Neural crest cell (in vitro differentiated cells): ENCODE measurements around the gene F10. TPM values are rescaled to one million over a fixed set of nuclear protein-coding genes. Genes with fewer than 3 reads are reported as not detected.

Experiments used
- DNase-seq: peaks from one replicate; pipeline ENCODE4 v3.0.0; 2021; ENCODE audit warnings: low read depth, mixed read lengths, low spot score
- H3K27ac Mint-ChIP-seq: one replicate; pipeline ENCODE4 v1.8.0; 2021; ENCODE audit warnings: mild to moderate bottlenecking, mixed read lengths; ENCODE audit not compliant: unreplicated experiment
- H3K27me3 Mint-ChIP-seq: 2 replicates; pipeline ENCODE4 v1.8.0; 2021; ENCODE audit warnings: low read depth, mild to moderate bottlenecking, mixed read lengths
- H3K36me3 Mint-ChIP-seq: 2 replicates; pipeline ENCODE4 v1.8.0; 2021; ENCODE audit warnings: low read depth, mild to moderate bottlenecking, mixed read lengths
- H3K4me1 Mint-ChIP-seq: 2 replicates; pipeline ENCODE4 v1.8.0; 2021; ENCODE audit warnings: mixed read lengths
- H3K4me3 Mint-ChIP-seq: one replicate; pipeline ENCODE4 v1.8.0; 2021; ENCODE audit warnings: mild to moderate bottlenecking, mixed read lengths
- H3K9me3 Mint-ChIP-seq: 2 replicates; pipeline ENCODE4 v1.8.0; 2021; ENCODE audit warnings: mixed read lengths
- CTCF ChIP-seq: fragments of 200-600 bp; sonication (generic); conservative IDR thresholded peaks from 2 replicates; pipeline ENCODE4 v1.5.0; 2021; ENCODE audit warnings: antibody characterized with exemption, mild to moderate bottlenecking
- total RNA-seq: library from RNA; stranded (reverse); gene quantifications from 2 replicates; pipeline ENCODE4 v1.2.1, GENCODE V29; 2021

Gene F10
- total RNA-seq, 1 donor from 2014 or later, result 0.89 TPM

- peak overlapping the region; percentile 71 for H3K27ac Mint-ChIP-seq
- peaks cover 9% of the 10 kb centered on the region for H3K4me1 Mint-ChIP-seq
- no peaks in the 10 kb centered on the region for H3K9me3 Mint-ChIP-seq
- no peaks in the 10 kb centered on the region for H3K36me3 Mint-ChIP-seq
- peaks cover 21% of the 10 kb centered on the region for H3K27me3 Mint-ChIP-seq
- no peak overlapping the region for H3K4me3 Mint-ChIP-seq
- TF ChIP-seq CTCF, result no peak
- DNase-seq, result no peak
Measured at GRCh38 chr13:113148407-113148806, 25.8 kb downstream of the F10 start.

GRCh38 chr13:113148940-113149503 lies 26.4 kb downstream of the F10 start:
- Mint-ChIP-seq H3K9me3 (no peaks in the 10 kb centered on the region), H3K4me1 (peaks cover 13% of the 10 kb centered on the region), H3K36me3 (no peaks in the 10 kb centered on the region), H3K27ac (no peak overlapping the region), H3K4me3 (no peak overlapping the region), H3K27me3 (peaks cover 25% of the 10 kb centered on the region)
- DNase-seq, result no peak
- no peak for TF ChIP-seq CTCF

DNA sequence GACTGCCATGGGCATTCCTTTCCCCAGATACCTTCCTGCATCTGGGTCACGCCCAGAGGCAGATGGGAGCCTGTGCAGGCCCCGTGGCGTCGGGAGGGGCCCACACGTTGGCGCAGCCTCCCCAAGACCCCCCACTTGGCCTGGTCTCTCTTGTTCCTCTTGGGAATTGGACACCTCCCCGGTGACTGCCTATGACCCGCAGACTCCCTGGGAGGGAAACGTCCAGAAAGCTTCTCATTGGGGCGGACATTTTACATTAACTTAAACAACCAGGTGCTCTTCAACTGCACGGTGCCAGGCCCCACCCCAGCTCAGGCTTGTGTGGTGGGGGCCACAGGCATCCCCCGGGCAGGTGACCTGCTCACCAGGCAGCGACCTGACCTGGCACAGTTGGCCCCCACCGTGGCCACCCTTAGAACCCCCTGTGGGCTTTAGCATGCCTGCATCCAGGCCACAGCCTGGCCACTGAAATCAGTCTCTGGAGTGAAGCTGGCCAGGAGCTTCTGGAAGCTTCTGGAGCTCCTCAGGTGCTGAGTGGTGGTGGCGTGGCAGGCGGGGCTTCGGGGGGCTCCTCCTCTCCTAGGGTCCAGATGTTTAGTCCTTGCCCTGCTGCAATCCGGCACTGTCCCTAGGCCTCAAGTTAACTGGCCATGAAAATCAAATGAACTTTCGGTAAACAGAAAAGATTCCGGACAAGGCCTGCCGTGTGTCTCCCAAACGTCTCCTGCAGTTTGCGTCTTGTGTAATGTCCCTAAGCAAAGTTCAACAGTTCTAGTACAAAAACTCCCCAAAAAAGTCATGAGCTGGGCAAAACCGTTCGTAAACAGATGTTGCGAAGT lies 27.3 kb downstream of the F10 start:
- no peaks in the 10 kb centered on the region for H3K36me3 Mint-ChIP-seq
- peaks cover 29% of the 10 kb centered on the region for H3K27me3 Mint-ChIP-seq
- H3K9me3 Mint-ChIP-seq, result no peaks in the 10 kb centered on the region
- peaks cover 18% of the 10 kb centered on the region for H3K4me1 Mint-ChIP-seq
- H3K4me3 Mint-ChIP-seq, result peak overlapping the region; percentile 27
- no peak for DNase-seq
- no peak overlapping the region for H3K27ac Mint-ChIP-seq
- no peak for TF ChIP-seq CTCF

- no peak overlapping the region for H3K27ac Mint-ChIP-seq
- peaks cover 23% of the 10 kb centered on the region for H3K4me1 Mint-ChIP-seq
- no peaks in the 10 kb centered on the region for H3K36me3 Mint-ChIP-seq
- peak overlapping the region; percentile 47 for H3K4me3 Mint-ChIP-seq
- TF ChIP-seq CTCF, result no peak
- H3K9me3 Mint-ChIP-seq, result peaks cover 5% of the 10 kb centered on the region
- H3K27me3 Mint-ChIP-seq, result peaks cover 31% of the 10 kb centered on the region
- no peak for DNase-seq
Measured at GRCh38 chr13:113150550-113151365, 28.2 kb downstream of the F10 start.
